Prostate gland (tissue), 2 donors: ENCODE measurements around the gene AGBL4.

Experiments used
- POLR2A ChIP-seq: fragments of 450-650 bp; IDR thresholded peaks from one replicate; pipeline ENCODE4 v1.6.1; 2016; ENCODE audit warnings: antibody characterized with exemption, mild to moderate bottlenecking
- POLR2AphosphoS5 ChIP-seq: sonication (generic); formaldehyde crosslinking; IDR thresholded peaks from one replicate; pipeline ENCODE4 v1.6.1; 2017; ENCODE audit warnings: antibody characterized with exemption
- TF ChIP-seq, protein P1 (sequence below), 4 experiments: fragments of 200-600 bp in 2 of 4; fragments of 450-650 bp in 2 of 4; sonication (generic) in 2 of 4; IDR thresholded peaks; 1 replicate in 3 of 4; 2 replicates in 1 of 4; pipeline ENCODE4 v1.5.1; 2016 to 2019; ENCODE audit warnings: antibody characterized with exemption in 4 of 4, mild to moderate bottlenecking in 2 of 4, moderate library complexity in 2 of 4

GRCh38 chr1:49541096-49541752 lies 482.5 kb downstream of the AGBL4 start:
- TF ChIP-seq, protein P1, sequence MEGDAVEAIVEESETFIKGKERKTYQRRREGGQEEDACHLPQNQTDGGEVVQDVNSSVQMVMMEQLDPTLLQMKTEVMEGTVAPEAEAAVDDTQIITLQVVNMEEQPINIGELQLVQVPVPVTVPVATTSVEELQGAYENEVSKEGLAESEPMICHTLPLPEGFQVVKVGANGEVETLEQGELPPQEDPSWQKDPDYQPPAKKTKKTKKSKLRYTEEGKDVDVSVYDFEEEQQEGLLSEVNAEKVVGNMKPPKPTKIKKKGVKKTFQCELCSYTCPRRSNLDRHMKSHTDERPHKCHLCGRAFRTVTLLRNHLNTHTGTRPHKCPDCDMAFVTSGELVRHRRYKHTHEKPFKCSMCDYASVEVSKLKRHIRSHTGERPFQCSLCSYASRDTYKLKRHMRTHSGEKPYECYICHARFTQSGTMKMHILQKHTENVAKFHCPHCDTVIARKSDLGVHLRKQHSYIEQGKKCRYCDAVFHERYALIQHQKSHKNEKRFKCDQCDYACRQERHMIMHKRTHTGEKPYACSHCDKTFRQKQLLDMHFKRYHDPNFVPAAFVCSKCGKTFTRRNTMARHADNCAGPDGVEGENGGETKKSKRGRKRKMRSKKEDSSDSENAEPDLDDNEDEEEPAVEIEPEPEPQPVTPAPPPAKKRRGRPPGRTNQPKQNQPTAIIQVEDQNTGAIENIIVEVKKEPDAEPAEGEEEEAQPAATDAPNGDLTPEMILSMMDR (IDR thresholded peaks at IDR 0.05): no peak
- TF ChIP-seq POLR2A: no peak
- no peak for TF ChIP-seq POLR2AphosphoS5
